ENCODE measurements around the gene SC5D. TPM values are rescaled to one million over a fixed set of nuclear protein-coding genes. Genes with fewer than 3 reads are reported as not detected.
A peak's percentile ranks its signal among the peaks of the same experiment; 100 is the strongest.

SC5D gene
- total and polyA plus RNA-seq, 7 donors = 6.0 to 33.5 (median 27.2) TPM

GRCh38 chr11:121282886-121283502 is 9.6 kb upstream of the SC5D start:
- H3K4me1 ChIP-seq = no peaks in the 10 kb centered on the region
- no peak for DNase-seq
- TF ChIP-seq EP300 (IDR thresholded peaks at IDR 0.05) (no peak), POLR2AphosphoS5 (IDR thresholded peaks at IDR 0.05) (no peak), POLR2A (IDR thresholded peaks at IDR 0.05) (no peak)
- TF ChIP-seq, protein P1, sequence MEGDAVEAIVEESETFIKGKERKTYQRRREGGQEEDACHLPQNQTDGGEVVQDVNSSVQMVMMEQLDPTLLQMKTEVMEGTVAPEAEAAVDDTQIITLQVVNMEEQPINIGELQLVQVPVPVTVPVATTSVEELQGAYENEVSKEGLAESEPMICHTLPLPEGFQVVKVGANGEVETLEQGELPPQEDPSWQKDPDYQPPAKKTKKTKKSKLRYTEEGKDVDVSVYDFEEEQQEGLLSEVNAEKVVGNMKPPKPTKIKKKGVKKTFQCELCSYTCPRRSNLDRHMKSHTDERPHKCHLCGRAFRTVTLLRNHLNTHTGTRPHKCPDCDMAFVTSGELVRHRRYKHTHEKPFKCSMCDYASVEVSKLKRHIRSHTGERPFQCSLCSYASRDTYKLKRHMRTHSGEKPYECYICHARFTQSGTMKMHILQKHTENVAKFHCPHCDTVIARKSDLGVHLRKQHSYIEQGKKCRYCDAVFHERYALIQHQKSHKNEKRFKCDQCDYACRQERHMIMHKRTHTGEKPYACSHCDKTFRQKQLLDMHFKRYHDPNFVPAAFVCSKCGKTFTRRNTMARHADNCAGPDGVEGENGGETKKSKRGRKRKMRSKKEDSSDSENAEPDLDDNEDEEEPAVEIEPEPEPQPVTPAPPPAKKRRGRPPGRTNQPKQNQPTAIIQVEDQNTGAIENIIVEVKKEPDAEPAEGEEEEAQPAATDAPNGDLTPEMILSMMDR (IDR thresholded peaks at IDR 0.05) = no peak

DNA sequence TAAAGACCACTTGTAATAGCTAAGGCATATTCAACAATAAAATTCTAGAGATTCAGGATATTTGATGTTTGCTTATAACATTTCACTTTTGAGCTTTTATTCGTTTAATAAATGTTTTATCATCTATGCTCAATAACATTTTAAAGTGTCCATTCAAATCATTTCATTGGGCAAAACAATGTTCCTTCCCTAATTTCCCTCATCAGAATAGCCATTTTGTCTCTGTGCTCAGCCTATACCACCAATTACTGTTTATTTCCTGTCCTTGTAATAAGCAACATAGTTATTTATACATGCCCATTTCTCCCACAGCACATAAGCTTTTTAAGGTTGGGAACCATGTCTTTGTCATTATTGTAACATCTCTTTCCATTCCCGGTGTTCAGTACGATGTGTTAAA is 1.3 kb upstream of the SC5D start:
- Histone ChIP-seq H3K4me1 (peaks cover 0 to 22% (median 18%) of the 10 kb centered on the region in 4 donors), H3K36me3 (no peaks in the 10 kb centered on the region), H3K9me3 (no peaks in the 10 kb centered on the region), H3K27me3 (no peaks in the 10 kb centered on the region), H3K27ac (no peak overlapping the region), H3K4me3 (no peak overlapping the region)
- TF ChIP-seq EP300 (IDR thresholded peaks at IDR 0.05) (no peak), POLR2A (IDR thresholded peaks at IDR 0.05) (no peak), POLR2AphosphoS5 (IDR thresholded peaks at IDR 0.05) (no peak)
- TF ChIP-seq, protein P1 (IDR thresholded peaks at IDR 0.05) = no peak
- no peak for DNase-seq
- 35 to 80% methylated on average over 3 of the region's 3 CpGs for WGBS, 2 donors
- intact Hi-C loops (cut with DNase I) = loop anchor here (5.0 to 10.0 kb wide), 3 partner anchors 44 to 813 kb away; no protein-coding TSS in a partner anchor

More at GRCh38 chr11:121282886-121283502, 9.6 kb upstream of the SC5D start:
- no peaks in the 10 kb centered on the region for H3K27me3 ChIP-seq
- intact Hi-C loops (cut with DNase I) = no loop called here
- no peaks in the 10 kb centered on the region for H3K9me3 ChIP-seq
- no peak overlapping the region for H3K27ac ChIP-seq
- no peaks in the 10 kb centered on the region for H3K36me3 ChIP-seq
- 86 to 88% methylated on average over 4 of the region's 4 CpGs for WGBS, 2 donors
- no peak overlapping the region for H3K4me3 ChIP-seq

DNA sequence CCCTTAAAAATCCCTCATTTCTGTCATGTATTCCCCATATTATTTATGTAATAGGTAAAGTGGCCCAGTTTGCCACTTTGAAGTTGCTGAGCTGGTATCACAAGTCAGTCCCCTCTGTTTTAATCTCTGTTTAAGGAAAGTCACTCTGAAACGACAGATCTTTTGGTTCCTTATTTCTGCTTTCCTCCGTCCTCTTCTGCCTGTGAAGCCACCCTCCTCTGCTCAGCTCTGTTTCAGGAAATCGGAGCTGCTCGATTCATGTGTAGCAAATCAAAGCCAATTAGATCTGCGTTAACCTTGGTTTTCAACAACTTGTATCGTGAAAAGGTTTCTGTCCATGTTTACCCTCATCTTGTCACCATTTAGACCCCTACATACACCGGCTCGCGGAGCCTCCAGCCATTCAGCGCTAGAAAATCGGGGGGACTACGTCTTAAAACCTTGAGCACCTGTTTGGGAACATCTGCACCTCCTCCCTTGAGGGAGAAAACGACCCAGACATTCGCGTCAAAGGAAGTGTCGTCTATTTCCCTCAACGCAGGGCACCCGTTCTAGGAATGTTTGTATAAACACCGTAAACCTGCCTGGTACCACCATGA is 576 bp upstream of the SC5D start:
- no peak for DNase-seq
- H3K4me3 ChIP-seq = peak overlapping the region; percentile 69 to 81 (median 72)
- intact Hi-C loops (cut with DNase I) = loop anchor here (5.0 to 10.0 kb wide), 3 partner anchors 45 to 813 kb away; no protein-coding TSS in a partner anchor
- H3K27ac ChIP-seq = peak overlapping the region; percentile 87 to 91 (median 90)
- TF ChIP-seq POLR2AphosphoS5 (IDR thresholded peaks at IDR 0.05) (no peak), EP300 (IDR thresholded peaks at IDR 0.05) (no peak), POLR2A (IDR thresholded peaks at IDR 0.05) (no peak)
- TF ChIP-seq, protein P1 (IDR thresholded peaks at IDR 0.05) = no peak
- 0% methylated on average over 19 of the region's 19 CpGs for WGBS, 2 donors
- no peaks in the 10 kb centered on the region for H3K9me3 ChIP-seq
- H3K36me3 ChIP-seq = no peaks in the 10 kb centered on the region
- peaks cover 0 to 22% (median 18%) of the 10 kb centered on the region in 4 donors for H3K4me1 ChIP-seq
- H3K27me3 ChIP-seq = no peaks in the 10 kb centered on the region

GRCh38 chr11:121293288-121293594 is 670 bp downstream of the SC5D start:
- Histone ChIP-seq H3K36me3 (no peaks in the 10 kb centered on the region), H3K27ac (peak overlapping the region; percentile 87 to 91 (median 90)), H3K4me1 (peaks cover 0 to 22% (median 18%) of the 10 kb centered on the region in 4 donors), H3K27me3 (no peaks in the 10 kb centered on the region), H3K9me3 (no peaks in the 10 kb centered on the region), H3K4me3 (peak overlapping the region; percentile 69 to 81 (median 72))
- TF ChIP-seq EP300 (IDR thresholded peaks at IDR 0.05) (no peak), POLR2A (IDR thresholded peaks at IDR 0.05) (no peak), POLR2AphosphoS5 (IDR thresholded peaks at IDR 0.05) (no peak)
- TF ChIP-seq, protein P1 (IDR thresholded peaks at IDR 0.05) = no peak
- intact Hi-C loops (cut with DNase I) = loop anchor here (5.0 to 10.0 kb wide), 3 partner anchors 46 to 812 kb away; no protein-coding TSS in a partner anchor
- 0 to 1% methylated on average over 5 of the region's 5 CpGs for WGBS, 2 donors
- no peak for DNase-seq
